T-cell (primary cell): Measurements from ENCODE around the gene LRRC40. TPM values are rescaled to one million over a fixed set of nuclear protein-coding genes. Genes with fewer than 3 reads are reported as not detected.

Experiments
- ATAC-seq, 4 experiments: fragments of 200-7000 bp in 3 of 4; fragments of 150-1000 bp in 1 of 4; cut with Tn5 transposase; replicated peaks in 1 of 4; 1 replicate in 3 of 4; 2 replicates in 1 of 4; pipeline ENCODE4 v1.10.0; 2021; ENCODE audit warnings: moderate library complexity in 3 of 4, mild to moderate bottlenecking in 2 of 4, moderate number of reproducible peaks in 1 of 4
- CTCF ChIA-PET, 2 donors: fragments of 300-600 bp; sonication (Branson Sonifier 250); formaldehyde crosslinking; loops; one replicate each; lab custom pipeline; 2022; ENCODE audit warnings: antibody characterized with exemption in 2 of 2; lab: Charles Lee
- POLR2A ChIA-PET, 2 donors: fragments of 300-600 bp; sonication (Branson Sonifier 250); formaldehyde crosslinking; loops; one replicate each; lab custom pipeline; 2022; ENCODE audit warnings: antibody characterized with exemption in 2 of 2; lab: Charles Lee
- DNase-seq, 35 experiments: peaks; one replicate each; pipeline versions ENCODE4 v3.0.0 to v3.0.0-alpha.2; 2013 to 2023
- H3K27ac ChIP-seq: one replicate; pipeline ENCODE4 v1.5.1; 2013; ENCODE audit warnings: low read length
- H3K27me3 ChIP-seq, 2 experiments: replicated peaks in 1 of 2; 1 replicate in 1 of 2; 2 replicates in 1 of 2; pipeline versions ENCODE4 v1.6.1 to v1.7.0; 2013; ENCODE audit warnings: low read length in 1 of 2, mixed read lengths in 1 of 2; ENCODE audit not compliant: control insufficient read depth in 2 of 2, insufficient read depth in 2 of 2; ENCODE audit errors: extremely low read depth in 1 of 2
- H3K36me3 ChIP-seq, 2 donors: 1 replicate in 1 of 2; 2 replicates in 1 of 2; pipeline versions ENCODE4 v1.6.1 to v1.7.0; 2013; ENCODE audit warnings: low read length in 1 of 2; ENCODE audit not compliant: control insufficient read depth in 2 of 2, insufficient read depth in 1 of 2; ENCODE audit errors: extremely low read depth in 1 of 2
- H3K4me1 ChIP-seq, 2 experiments: 1 replicate in 1 of 2; 2 replicates in 1 of 2; pipeline versions ENCODE4 v1.6.1 to v1.7.0; 2013; ENCODE audit warnings: low read length in 2 of 2, mixed read lengths in 1 of 2; ENCODE audit not compliant: insufficient read depth in 2 of 2, control insufficient read depth in 1 of 2; ENCODE audit errors: extremely low read depth in 1 of 2
- H3K4me3 ChIP-seq, 2 donors: 1 replicate in 1 of 2; 2 replicates in 1 of 2; pipeline versions ENCODE4 v1.5.1 to v1.7.0; 2013; ENCODE audit warnings: mild to moderate bottlenecking in 2 of 2, low read length in 1 of 2, moderate library complexity in 1 of 2; ENCODE audit not compliant: control insufficient read depth in 1 of 2; ENCODE audit errors: extremely low read depth in 1 of 2
- H3K9me3 ChIP-seq: 2 replicates; pipeline ENCODE4 v1.7.0; 2013
- H3K27ac Mint-ChIP-seq, 2 donors: one replicate each; pipeline ENCODE4 v1.8.0; 2020 to 2021; ENCODE audit warnings: mild to moderate bottlenecking in 2 of 2, mixed read lengths in 2 of 2
- H3K27me3 Mint-ChIP-seq, 2 donors: one replicate each; pipeline ENCODE4 v1.8.0; 2021 to 2022; ENCODE audit warnings: mixed read lengths in 2 of 2
- H3K36me3 Mint-ChIP-seq: one replicate; pipeline ENCODE4 v1.8.0; 2021; ENCODE audit warnings: mixed read lengths
- H3K4me1 Mint-ChIP-seq, 3 donors: one replicate each; pipeline ENCODE4 v1.8.0; 2020 to 2022; ENCODE audit warnings: mixed read lengths in 3 of 3, mild to moderate bottlenecking in 1 of 3
- H3K4me3 Mint-ChIP-seq, 3 donors: one replicate each; pipeline ENCODE4 v1.8.0; 2020 to 2022; ENCODE audit warnings: mild to moderate bottlenecking in 3 of 3, mixed read lengths in 3 of 3, moderate library complexity in 3 of 3
- H3K9me3 Mint-ChIP-seq, 3 donors: one replicate each; pipeline ENCODE4 v1.8.0; 2020 to 2022; ENCODE audit warnings: mixed read lengths in 3 of 3
- WGBS: methylation state at CpG from one replicate; pipeline ENCODE4 v1.1.5; 2013; ENCODE audit warnings: missing lambda C conversion rate; ENCODE audit not compliant: insufficient coverage; 5-methylcytosine and 5-hydroxymethylcytosine counted together
- total RNA-seq, 35 experiments: library from RNA in 6 of 35; stranded (reverse) in 6 of 35; fragments of 120-200 nt in 1 of 35; gene quantifications; one replicate each; pipeline versions ENCODE4 v1.2.1 to v1.2.4 and lab custom pipeline; 2013 to 2026

Gene LRRC40
- total RNA-seq, 5 donors from 2014 or later (not counting 1 experiment from before 2014, with no cell fraction given): 9.7 to 11.3 (median 10.8) TPM

- peaks cover 9 to 11% of the 10 kb centered on the region in 2 donors for H3K27me3 Mint-ChIP-seq
- DNase-seq: no peak
- POLR2A ChIA-PET: no interaction called here
These were observed 92.5 kb downstream of the LRRC40 start for GRCh38 chr1:70112838-70113237.

GRCh38 chr1:70109241-70109640 is 96.1 kb downstream of the LRRC40 start:
- H3K4me1 Mint-ChIP-seq: no peaks in the 10 kb centered on the region
- H3K4me3 Mint-ChIP-seq: no peak overlapping the region
- no peaks in the 10 kb centered on the region for H3K36me3 Mint-ChIP-seq
- H3K27me3 Mint-ChIP-seq: peaks cover 9 to 11% of the 10 kb centered on the region in 2 donors
- Histone ChIP-seq H3K27ac (no peak overlapping the region), H3K36me3 (no peaks in the 10 kb centered on the region), H3K4me3 (no peak overlapping the region), H3K9me3 (no peaks in the 10 kb centered on the region), H3K4me1 (no peaks in the 10 kb centered on the region), H3K27me3 (peaks cover 0 to 3% of the 10 kb centered on the region in 2 experiments)
- DNase-seq (no peak), ATAC-seq (no peak)
- ChIA-PET POLR2A (no interaction called here), CTCF (no interaction called here)
- H3K27ac Mint-ChIP-seq: no peak overlapping the region
- 90% methylated on average over 4 of the region's 5 CpGs for WGBS
- H3K9me3 Mint-ChIP-seq: no peaks in the 10 kb centered on the region

More at GRCh38 chr1:70112838-70113237, 92.5 kb downstream of the LRRC40 start:
- Histone ChIP-seq H3K36me3 (no peaks in the 10 kb centered on the region), H3K27me3 (peaks cover 0 to 3% of the 10 kb centered on the region in 2 experiments), H3K4me3 (no peak overlapping the region), H3K27ac (no peak overlapping the region), H3K9me3 (no peaks in the 10 kb centered on the region), H3K4me1 (no peaks in the 10 kb centered on the region)
- Mint-ChIP-seq H3K9me3 (no peaks in the 10 kb centered on the region), H3K4me1 (no peaks in the 10 kb centered on the region), H3K36me3 (no peaks in the 10 kb centered on the region), H3K4me3 (no peak overlapping the region), H3K27ac (no peak overlapping the region)
- CTCF ChIA-PET: no interaction called here
- 13% methylated on average over 1 of the region's 5 CpGs for WGBS
- no peak for ATAC-seq

DNA sequence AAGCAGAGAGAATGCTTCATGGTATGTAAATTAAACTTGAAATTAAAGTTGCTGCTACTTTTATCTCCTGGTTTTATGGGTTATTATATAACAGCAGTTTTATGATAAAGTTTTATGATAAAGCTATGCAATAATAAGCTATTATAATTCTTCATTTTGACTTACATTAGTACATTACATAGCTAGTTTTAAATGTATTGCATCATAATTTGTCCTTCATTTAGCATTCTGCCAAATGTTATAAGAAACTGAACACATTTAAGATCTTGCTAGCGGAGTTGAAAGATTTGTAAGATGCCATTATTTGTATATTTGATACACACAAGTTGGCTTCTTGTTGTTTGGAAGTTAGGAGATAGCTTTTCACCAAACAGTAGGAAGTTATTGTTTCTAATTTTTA is 101.6 kb downstream of the LRRC40 start:
- Mint-ChIP-seq H3K4me1 (no peaks in the 10 kb centered on the region), H3K27ac (no peak overlapping the region), H3K36me3 (no peaks in the 10 kb centered on the region), H3K27me3 (no peaks in the 10 kb centered on the region), H3K9me3 (no peaks in the 10 kb centered on the region), H3K4me3 (no peak overlapping the region)
- no peak overlapping the region for H3K27ac ChIP-seq
- ATAC-seq (no peak), DNase-seq (no peak)
- WGBS: no CpG with 5 or more reads among the region's 1 CpG
- no peak overlapping the region for H3K4me3 ChIP-seq
- H3K27me3 ChIP-seq: no peaks in the 10 kb centered on the region
- H3K9me3 ChIP-seq: no peaks in the 10 kb centered on the region
- ChIA-PET CTCF (no interaction called here), POLR2A (no interaction called here)
- H3K36me3 ChIP-seq: no peaks in the 10 kb centered on the region
- no peaks in the 10 kb centered on the region for H3K4me1 ChIP-seq

DNA sequence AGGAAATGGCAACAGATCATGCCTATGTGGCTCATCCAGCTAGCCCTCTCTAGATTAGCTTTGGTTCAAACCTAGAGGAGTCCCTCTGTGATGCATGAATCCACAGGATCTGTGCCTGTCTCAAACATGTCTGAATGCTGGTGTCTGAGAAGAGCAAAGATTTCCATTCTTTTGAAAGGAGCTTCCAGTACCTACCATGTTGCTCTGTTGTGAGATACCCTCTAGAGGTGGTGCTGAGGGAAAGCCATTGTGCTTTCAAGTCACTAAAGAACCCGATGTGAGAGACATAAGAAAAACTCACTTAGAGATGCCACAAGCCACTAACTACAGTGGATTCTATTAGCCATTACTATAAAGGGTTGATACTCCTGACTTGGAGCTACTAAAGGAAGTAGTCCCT is 103.6 kb downstream of the LRRC40 start:
- no peaks in the 10 kb centered on the region for H3K9me3 Mint-ChIP-seq
- ChIA-PET POLR2A (no interaction called here), CTCF (interaction anchor here in 1 of 2 donors (0.6 kb wide), 1 partner anchor 156 kb away, joined by 3 read pairs; no protein-coding TSS in a partner anchor)
- H3K27ac ChIP-seq: no peak overlapping the region
- WGBS: no CpG with 5 or more reads among the region's 1 CpG
- H3K36me3 ChIP-seq: no peaks in the 10 kb centered on the region
- no peaks in the 10 kb centered on the region for H3K27me3 ChIP-seq
- no peak for ATAC-seq
- no peak overlapping the region for H3K4me3 ChIP-seq
- no peaks in the 10 kb centered on the region for H3K27me3 Mint-ChIP-seq
- no peak for DNase-seq
- H3K4me1 ChIP-seq: no peaks in the 10 kb centered on the region
- no peak overlapping the region for H3K4me3 Mint-ChIP-seq
- no peak overlapping the region for H3K27ac Mint-ChIP-seq
- no peaks in the 10 kb centered on the region for H3K9me3 ChIP-seq
- no peaks in the 10 kb centered on the region for H3K4me1 Mint-ChIP-seq
- no peaks in the 10 kb centered on the region for H3K36me3 Mint-ChIP-seq

GRCh38 chr1:70101231-70101630 is 104.1 kb downstream of the LRRC40 start:
- POLR2A ChIA-PET: no interaction called here
- Histone ChIP-seq H3K27ac (no peak overlapping the region), H3K4me1 (no peaks in the 10 kb centered on the region), H3K27me3 (no peaks in the 10 kb centered on the region), H3K4me3 (no peak overlapping the region), H3K36me3 (no peaks in the 10 kb centered on the region), H3K9me3 (no peaks in the 10 kb centered on the region)
- no CpG with 5 or more reads among the region's 2 CpGs for WGBS
- DNase-seq (no peak), ATAC-seq (no peak)
- Mint-ChIP-seq H3K27ac (no peak overlapping the region), H3K9me3 (no peaks in the 10 kb centered on the region), H3K4me1 (no peaks in the 10 kb centered on the region), H3K36me3 (no peaks in the 10 kb centered on the region), H3K4me3 (no peak overlapping the region), H3K27me3 (peaks cover 0 to 3% of the 10 kb centered on the region in 2 donors)
- CTCF ChIA-PET: no interaction called here

Other genes starting within 250 kb of the LRRC40 start
- gene SRSF11, start 15.8 kb upstream of the LRRC40 start, total RNA-seq: 100 to 1,000 TPM; 291 to 374 (median 302) TPM
- 10 to 100 TPM; 26.3 to 28.7 (median 27.2) TPM for gene ANKRD13C, start 149.1 kb upstream of the LRRC40 start, total RNA-seq
- 1 to 10 TPM; 2.0 to 4.5 (median 3.2) TPM for gene CTH, start 205.7 kb upstream of the LRRC40 start, total RNA-seq